NCI-H187 treated with DMSO at 0.1 percent for 48 hours (cell line): ENCODE measurements around the gene RAB19.
"Not testable (repeated sequence)": the region's sequence is repeated elsewhere in the genome, so short reads cannot be mapped to it uniquely, and the experiment has no call there.

Experiments used
- DNase-seq: peaks from one replicate; lab custom pipeline; 2025; lab: John Stamatoyannopoulos, UW

RAB19 gene

GRCh38 chr7:140402178-140402835 lies 1.6 kb upstream of the RAB19 start:
- no peak for DNase-seq

DNA sequence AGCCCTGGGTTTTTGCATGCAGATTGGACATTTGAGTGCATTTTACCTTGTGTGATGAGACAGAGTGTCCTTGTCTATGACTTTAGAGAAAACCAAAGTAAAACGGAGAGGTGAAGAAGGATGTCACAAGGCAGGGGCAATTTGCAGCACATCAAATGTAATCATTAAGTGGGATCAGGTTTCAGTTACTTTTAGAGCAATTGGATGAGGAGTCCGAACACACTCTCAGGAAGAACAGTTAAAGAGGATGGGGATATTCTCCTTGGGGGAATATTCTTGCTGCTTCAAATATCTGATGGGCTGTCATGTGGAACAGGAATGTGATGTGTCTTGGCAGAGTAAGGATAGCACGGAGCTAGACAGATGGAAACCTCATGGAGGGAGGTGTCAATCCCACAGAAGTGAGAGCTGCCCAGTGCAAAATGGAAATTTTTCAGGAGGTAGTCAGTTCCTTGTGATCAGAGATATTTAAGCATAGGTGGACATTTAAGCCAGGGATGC lies 757 bp downstream of the RAB19 start:
- DNase-seq, result no peak

DNA sequence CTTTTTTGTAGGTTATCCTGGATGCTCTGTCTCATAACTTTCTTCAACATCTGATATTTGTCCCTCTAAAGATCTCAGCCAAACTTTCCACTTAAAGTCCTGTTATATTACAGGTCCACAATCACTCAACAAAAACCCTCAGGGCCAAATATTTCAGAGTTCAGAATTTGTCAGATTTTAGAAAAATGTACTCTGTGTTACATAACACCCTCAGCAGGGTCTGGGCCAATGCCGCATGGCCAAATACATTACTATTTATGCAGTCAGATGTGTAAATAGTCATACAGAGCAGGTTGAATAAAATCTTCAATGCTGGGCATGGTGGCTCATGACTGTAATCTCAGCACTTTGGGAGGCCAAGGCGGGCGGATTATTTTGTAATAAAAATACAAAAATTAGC lies 11.5 kb downstream of the RAB19 start:
- DNase-seq, result no peak

GRCh38 chr7:140415816-140416215 lies 12.0 kb downstream of the RAB19 start:
- DNase-seq, result not testable (repeated sequence)

DNA sequence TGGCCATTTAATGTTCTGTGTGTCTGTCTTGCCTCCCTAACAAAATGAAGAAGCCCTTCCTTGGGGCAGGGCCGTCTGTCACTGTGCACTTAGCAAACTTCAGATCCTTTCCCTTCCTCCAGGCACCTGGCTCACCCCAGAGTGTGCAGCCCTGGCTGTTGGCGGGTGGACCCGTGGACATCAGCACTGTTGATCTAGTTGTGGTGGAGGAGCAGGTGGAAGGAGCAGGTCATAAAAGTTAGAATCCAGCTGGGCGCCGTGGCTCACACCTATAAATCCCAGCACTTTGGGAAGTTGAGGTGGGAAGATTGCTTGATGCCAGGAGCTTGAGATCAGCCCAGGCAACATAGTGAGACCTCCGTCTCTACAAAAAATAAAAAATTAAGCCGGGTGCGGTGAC lies 12.7 kb downstream of the RAB19 start:
- DNase-seq, result no peak

DNA sequence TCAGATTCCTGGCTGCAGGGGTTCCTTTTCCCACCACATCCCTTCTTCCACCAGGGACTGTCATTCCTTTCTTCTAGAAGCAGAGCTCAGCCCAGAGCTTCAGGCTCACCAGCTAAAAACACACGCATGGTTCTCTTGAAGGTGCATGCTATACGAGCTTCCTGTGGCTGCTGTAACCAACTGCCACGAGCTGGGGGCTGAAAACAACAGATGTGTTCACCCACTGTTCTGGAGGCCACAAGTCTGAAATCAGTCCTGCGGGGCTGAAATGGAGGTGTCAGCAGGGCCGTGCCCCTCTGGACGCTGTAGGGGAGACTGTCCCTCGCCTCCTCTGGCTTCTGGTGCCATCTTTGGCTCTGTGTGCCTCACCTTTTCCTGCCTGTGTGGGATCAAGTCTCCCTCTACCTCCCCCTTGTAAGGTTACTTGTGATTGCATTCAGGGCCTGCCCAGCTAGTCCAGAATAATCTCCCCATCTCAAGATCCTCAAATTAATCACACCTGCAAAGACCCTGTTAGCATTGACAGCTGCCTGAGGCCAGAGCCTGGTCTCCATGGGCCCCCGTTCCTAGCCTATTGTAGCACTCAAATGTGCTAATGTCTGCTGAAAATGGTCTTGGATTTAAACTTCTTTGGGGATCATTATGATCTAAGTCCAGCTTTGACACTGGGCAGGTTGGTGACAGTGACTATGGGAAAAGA lies 13.7 kb downstream of the RAB19 start:
- no peak for DNase-seq

DNA sequence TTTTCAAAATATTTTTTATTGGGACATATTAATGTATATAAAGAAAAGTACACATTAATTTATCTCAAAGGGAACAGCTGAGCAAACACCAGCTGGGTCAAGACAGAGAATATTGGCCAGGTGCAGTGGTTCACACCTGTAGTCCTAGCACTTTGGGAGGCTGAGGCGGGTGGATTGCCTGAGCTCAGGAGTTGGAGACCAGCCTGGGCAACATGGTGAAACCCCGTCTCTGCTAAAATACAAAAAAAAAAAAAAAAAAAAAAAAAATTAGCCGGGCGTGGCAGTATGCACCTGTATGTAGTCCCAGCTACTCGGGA lies 14.3 kb downstream of the RAB19 start:
- peak; percentile 7 for DNase-seq

- DNase-seq, result no peak
Observed at GRCh38 chr7:140418653-140419052, 14.8 kb downstream of the RAB19 start.

DNA sequence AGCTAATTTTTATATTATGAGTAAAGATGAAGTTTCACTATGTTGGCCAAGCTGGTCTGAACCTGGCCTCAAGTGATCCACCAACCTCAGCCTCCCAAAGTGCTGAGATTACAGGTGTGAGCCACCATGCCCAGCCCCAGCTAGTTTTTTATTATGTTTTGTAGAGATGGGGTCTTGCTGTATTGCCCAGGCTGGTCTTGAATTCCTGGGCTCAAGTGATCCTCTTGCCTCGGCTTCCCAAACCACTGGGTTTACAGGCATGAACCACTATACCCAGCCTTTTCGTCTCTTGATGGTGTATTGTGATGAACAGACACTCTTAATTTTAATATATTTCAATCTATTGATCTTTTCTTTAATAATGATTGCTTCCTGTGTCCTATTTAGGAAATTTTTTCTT lies 17.7 kb downstream of the RAB19 start:
- DNase-seq, result no peak

DNA sequence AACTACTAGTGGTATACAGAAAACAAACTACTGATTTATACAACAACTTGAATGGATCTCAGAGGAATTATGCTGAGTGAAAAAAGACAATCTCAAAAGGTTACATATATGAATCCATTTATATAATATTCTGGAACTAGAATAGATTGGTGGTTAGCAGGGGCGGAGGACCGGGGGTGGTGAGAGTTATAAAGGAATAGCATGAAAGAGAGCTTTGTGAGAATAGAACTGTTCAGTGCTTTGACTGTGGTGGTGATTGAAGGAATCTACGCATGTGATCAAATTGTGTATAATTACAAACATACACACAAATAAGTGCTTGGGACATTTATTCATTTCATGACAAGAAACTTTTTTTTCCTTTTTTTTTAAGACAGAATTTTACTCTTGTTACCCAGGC lies 19.6 kb downstream of the RAB19 start:
- no peak for DNase-seq

DNA sequence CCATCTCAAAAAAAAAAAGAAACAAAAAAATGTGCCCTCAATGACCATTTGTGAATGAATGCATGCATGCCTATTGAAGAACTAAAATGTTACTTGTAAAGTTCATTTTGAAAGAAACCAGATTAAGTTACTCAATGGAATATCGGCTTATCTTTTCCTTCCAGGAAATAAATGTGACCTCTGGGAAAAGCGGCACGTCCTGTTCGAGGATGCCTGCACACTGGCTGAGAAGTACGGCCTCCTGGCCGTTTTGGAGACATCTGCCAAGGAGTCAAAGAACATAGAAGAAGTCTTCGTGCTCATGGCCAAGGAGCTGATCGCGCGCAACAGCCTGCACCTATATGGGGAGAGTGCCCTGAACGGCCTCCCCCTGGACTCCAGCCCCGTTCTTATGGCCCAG lies 21.9 kb downstream of the RAB19 start:
- no peak for DNase-seq

DNA sequence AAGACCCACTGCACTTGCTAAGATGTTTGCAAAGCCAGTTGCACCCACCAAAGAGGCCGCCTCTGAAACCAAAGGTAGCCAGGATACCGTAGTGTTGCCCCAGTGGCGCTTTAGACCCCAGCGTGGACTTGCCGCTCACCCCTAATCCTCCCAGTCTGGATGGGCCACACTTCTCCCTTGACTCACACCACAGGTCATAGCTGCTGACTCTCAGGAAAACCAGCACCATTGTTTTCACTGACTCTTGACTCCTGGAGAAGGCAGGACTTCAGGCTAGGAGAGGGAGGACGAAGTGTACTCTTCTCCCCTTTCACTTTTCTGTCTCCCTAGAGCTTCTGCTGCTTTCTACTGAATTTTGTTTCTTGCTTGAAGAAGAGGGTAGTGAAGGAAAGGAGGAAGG lies 22.3 kb downstream of the RAB19 start:
- DNase-seq, result no peak

DNA sequence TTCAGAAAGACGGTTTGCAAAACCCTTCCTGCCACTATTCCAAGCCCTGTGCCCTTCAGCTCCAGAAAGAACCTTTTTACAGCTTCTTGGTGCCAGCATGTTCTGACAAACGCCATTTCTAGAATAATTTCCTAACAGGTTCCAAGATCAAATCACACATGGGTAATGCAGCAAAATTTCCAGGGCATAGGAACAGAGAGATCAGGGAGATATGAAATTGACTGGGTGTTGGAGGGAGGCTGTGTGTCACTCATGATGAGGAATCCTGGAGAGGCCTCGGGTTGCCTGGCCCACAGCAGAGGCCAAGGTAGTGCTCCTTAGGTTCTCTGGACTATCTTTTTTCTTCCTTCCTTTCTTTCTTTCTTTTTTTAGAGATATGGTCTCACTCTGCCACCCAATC lies 29.5 kb downstream of the RAB19 start:
- DNase-seq, result no peak

DNA sequence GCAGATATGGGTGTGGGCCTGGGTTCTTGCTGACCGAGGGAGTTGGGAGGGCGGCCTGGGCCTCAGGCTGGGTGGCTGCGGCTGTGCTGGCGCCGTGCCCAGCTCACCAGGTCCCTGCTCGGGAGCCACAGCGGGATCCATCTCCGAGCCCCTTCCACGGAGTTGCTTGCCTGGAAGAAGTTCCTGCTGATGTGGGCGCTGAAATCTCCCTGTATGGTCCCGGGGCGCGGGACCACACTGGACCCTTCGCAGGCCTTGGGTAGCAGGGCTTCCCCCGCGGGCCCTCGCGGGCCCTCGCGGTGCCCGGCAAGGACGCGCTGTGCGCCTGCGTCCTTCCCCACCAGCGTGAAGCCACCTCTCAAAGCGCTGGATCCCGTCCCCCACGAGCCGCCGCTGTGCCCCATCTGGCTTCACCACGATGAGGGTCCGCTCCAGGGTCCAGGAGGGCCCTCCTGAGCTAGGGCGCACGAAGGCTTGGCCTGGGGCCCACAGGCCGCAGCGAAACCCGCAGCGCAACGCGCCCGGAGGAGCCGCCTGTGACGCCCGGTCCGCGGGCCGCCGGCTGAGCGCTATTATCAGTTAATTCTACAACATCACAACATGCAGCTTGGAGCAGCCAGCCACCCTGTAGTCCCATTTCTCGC lies 31.5 kb downstream of the RAB19 start:
- DNase-seq, result no peak

- no peak for DNase-seq
Observed at GRCh38 chr7:140439359-140439758, 35.5 kb downstream of the RAB19 start.

DNA sequence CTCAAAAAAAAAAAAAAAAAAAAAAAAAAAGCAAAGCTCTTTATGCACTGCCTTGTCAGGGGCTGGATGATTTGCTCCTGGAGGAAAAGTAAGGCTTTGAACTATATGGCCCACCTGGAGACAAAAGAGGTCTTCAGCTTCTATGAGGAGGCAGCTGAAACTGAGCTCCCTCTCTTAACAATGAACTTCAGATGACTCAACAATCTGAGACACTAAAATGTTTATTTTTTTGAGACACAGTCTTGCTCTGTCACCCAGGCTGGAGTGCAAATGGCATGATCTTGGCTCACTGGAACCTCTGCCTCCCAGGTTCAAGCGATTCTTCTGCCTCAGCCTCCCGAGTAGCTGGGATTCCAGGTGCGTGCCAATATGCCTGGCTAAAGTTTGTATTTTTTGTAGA lies 36.7 kb downstream of the RAB19 start:
- DNase-seq, result no peak

GRCh38 chr7:140441519-140441918 lies 37.7 kb downstream of the RAB19 start:
- DNase-seq, result no peak

DNA sequence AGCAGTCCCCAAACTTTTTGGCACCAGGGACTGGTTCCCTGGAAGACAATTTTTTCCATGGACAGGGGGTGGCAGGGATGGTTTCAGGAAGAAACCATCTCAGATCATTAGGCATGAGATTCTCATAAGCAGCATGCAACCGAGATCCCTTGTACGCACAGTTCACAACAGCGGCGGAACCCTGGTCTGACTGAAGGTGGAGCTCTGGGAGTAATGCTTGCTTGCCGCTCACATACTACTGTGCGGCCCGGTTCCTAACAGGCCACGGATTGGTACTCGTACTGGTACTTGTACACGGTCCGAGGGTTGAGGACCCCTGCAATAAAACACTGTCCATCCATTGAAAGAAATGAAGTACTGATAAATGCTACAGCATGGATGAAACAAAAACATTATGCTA lies 42.6 kb downstream of the RAB19 start:
- no peak for DNase-seq

DNA sequence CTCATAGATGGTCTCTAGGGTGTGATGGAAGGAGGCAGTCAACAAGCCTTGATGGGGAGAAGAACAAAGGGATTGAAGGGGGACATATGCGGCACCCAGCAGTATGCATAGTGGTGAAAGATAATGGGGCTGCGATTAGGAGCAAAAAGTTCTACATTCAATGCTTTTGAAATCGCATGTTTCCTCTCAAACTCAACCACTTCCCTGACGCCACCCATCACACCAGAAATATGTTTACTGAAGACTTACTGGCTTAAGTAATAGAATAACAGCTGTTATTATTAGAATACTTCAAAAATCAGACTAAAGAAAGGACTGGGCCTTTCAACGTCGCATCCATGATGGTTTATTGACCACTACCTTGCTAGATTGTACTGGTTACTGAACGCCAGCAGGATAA lies 44.0 kb downstream of the RAB19 start:
- no peak for DNase-seq

DNA sequence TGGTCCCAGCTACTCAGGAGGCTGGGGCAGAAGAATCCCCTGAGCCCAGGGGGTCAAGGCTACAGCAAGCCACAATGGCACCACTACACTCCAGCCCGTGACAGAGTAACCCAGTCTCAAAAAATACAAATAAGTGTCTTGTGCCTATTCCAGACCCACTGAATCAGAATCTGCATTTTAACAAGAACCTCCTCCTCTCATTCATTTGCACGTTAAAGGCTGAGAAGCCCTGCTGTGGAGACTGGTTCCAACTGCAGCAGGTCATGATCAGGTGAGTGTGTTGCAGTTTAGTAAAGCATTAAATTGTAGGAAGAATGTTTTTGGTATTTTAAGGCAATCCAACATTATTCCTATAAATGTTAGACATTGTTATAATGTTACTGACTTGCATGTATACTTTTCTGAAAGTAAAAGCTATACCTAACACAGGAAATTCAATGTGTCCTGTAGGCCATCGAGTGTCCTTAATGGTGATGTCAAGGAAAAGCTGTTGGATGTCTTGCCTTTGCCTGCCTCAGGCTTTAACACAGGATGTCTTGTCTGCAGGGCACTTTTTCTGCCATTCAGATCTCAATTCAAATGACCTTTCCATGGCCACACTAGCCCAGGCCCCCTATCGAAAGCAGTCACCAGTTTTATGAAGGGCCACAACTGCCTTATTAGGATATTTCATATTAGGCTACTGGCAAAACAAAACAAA lies 45.1 kb downstream of the RAB19 start:
- no peak for DNase-seq

DNA sequence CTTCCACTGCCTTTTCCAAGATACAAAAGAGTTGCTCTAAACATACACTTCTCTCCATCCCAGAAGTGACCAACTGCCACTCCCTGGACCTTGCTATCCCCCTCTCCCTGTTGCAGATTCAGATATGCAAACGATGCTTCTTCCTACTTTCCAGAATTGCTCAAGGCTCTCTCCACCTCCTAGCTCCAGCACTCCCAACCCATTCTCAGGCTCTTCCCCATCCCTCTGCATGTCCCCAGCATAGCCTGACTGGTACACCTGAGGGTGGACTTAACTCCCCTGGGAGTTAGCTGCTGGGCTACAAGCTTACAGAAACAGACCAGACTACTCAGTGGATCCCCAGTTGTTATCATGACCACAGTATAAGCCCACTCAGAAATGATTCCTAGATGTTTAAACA lies 47.9 kb downstream of the RAB19 start:
- DNase-seq, result no peak

DNA sequence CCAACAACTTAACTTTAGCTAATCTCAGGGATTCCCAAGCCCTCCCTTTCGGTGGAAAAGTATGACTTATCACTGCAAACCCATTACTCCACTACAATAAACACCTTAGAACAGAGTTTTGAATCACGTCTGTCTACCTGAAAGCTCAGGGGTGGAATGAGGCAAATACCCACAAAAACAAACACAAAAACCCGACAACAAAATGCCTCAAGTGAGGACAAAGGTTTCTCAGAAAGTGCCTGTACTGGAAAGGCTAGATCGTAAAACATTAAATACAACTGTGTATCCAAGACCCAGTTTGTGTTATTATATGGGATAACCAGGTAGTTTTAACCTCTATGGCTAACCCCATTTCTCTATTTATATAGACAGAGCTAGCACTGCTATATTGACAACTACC lies 49.4 kb downstream of the RAB19 start:
- no peak for DNase-seq
